ENCODE results near the gene CDH15. TPM values are rescaled to one million over a fixed set of nuclear protein-coding genes. Genes with fewer than 3 reads are reported as not detected.

CDH15 gene
- total and polyA plus RNA-seq, 9 of the 15 experiments (the other 6 are each of a cell fraction or from before 2014, with no cell fraction given) = 0.07 to 0.18 TPM; not detected in 7

DNA sequence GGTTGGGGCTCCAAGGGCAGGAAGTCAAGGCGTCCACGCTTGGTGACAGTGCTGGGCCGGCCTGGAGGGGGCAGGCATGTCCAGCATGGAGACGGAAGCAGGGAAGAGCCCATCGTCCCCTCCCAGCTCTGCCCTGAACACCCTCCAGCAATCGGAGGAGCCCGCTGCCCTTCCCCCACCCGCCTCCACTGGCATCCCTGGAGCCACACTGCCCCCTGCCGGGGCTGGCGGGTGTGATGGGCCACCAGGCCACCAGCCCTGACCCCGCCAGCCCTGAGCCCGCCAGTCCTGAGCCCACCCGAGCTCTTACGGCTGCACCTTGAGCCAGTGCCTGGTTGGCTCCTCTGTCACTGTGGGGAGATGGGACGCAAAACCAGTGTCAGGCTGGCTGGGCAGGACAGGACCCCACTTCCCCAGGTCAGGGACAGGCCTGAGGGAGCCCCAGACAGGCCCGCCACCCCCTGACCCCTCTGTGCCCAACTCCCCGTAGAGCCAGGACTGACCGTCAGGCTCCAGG, 4.1 kb upstream of the CDH15 start (continued):
- TF ChIP-seq ZC3H8 (IDR thresholded peaks at IDR 0.05) (no peak), FOS (IDR thresholded peaks at IDR 0.05; ENCODE audit: extremely low read depth, insufficient read length) (no peak), HDAC2 (IDR thresholded peaks at IDR 0.05) (no peak), STAT5A (IDR thresholded peaks at IDR 0.05; ENCODE audit: borderline replicate concordance, low read length) (no peak), GATAD2B (IDR thresholded peaks at IDR 0.05; ENCODE audit: borderline replicate concordance) (no peak; the same call in 1 of the 2 replicates), TCFL5 (CRISPR knock-in tag; conservative IDR thresholded peaks at IDR 0.05) (no peak), KLF10 (CRISPR knock-in tag; IDR thresholded peaks at IDR 0.05) (no peak), ZNF3 (CRISPR knock-in tag; IDR thresholded peaks at IDR 0.05) (no peak), ZNF121 (CRISPR knock-in tag; conservative IDR thresholded peaks at IDR 0.05) (no peak), NCOR1 (IDR thresholded peaks at IDR 0.05) (no peak), SMARCC2 (IDR thresholded peaks at IDR 0.05; ENCODE audit: low read depth) (no peak), ZNF197 (CRISPR knock-in tag; IDR thresholded peaks at IDR 0.05; ENCODE audit: low read depth) (no peak), RFX1 (IDR thresholded peaks at IDR 0.05) (no peak), ZNF695 (CRISPR knock-in tag; IDR thresholded peaks at IDR 0.05) (no peak)
- TF ChIP-seq, protein P1, sequence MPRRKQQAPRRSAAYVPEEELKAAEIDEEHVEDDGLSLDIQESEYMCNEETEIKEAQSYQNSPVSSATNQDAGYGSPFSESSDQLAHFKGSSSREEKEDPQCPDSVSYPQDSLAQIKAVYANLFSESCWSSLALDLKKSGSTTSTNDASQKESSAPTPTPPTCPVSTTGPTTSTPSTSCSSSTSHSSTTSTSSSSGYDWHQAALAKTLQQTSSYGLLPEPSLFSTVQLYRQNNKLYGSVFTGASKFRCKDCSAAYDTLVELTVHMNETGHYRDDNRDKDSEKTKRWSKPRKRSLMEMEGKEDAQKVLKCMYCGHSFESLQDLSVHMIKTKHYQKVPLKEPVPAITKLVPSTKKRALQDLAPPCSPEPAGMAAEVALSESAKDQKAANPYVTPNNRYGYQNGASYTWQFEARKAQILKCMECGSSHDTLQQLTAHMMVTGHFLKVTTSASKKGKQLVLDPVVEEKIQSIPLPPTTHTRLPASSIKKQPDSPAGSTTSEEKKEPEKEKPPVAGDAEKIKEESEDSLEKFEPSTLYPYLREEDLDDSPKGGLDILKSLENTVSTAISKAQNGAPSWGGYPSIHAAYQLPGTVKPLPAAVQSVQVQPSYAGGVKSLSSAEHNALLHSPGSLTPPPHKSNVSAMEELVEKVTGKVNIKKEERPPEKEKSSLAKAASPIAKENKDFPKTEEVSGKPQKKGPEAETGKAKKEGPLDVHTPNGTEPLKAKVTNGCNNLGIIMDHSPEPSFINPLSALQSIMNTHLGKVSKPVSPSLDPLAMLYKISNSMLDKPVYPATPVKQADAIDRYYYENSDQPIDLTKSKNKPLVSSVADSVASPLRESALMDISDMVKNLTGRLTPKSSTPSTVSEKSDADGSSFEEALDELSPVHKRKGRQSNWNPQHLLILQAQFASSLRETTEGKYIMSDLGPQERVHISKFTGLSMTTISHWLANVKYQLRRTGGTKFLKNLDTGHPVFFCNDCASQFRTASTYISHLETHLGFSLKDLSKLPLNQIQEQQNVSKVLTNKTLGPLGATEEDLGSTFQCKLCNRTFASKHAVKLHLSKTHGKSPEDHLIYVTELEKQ (CRISPR knock-in tag; IDR thresholded peaks at IDR 0.05) = no peak
- TF ChIP-seq, protein P2, sequence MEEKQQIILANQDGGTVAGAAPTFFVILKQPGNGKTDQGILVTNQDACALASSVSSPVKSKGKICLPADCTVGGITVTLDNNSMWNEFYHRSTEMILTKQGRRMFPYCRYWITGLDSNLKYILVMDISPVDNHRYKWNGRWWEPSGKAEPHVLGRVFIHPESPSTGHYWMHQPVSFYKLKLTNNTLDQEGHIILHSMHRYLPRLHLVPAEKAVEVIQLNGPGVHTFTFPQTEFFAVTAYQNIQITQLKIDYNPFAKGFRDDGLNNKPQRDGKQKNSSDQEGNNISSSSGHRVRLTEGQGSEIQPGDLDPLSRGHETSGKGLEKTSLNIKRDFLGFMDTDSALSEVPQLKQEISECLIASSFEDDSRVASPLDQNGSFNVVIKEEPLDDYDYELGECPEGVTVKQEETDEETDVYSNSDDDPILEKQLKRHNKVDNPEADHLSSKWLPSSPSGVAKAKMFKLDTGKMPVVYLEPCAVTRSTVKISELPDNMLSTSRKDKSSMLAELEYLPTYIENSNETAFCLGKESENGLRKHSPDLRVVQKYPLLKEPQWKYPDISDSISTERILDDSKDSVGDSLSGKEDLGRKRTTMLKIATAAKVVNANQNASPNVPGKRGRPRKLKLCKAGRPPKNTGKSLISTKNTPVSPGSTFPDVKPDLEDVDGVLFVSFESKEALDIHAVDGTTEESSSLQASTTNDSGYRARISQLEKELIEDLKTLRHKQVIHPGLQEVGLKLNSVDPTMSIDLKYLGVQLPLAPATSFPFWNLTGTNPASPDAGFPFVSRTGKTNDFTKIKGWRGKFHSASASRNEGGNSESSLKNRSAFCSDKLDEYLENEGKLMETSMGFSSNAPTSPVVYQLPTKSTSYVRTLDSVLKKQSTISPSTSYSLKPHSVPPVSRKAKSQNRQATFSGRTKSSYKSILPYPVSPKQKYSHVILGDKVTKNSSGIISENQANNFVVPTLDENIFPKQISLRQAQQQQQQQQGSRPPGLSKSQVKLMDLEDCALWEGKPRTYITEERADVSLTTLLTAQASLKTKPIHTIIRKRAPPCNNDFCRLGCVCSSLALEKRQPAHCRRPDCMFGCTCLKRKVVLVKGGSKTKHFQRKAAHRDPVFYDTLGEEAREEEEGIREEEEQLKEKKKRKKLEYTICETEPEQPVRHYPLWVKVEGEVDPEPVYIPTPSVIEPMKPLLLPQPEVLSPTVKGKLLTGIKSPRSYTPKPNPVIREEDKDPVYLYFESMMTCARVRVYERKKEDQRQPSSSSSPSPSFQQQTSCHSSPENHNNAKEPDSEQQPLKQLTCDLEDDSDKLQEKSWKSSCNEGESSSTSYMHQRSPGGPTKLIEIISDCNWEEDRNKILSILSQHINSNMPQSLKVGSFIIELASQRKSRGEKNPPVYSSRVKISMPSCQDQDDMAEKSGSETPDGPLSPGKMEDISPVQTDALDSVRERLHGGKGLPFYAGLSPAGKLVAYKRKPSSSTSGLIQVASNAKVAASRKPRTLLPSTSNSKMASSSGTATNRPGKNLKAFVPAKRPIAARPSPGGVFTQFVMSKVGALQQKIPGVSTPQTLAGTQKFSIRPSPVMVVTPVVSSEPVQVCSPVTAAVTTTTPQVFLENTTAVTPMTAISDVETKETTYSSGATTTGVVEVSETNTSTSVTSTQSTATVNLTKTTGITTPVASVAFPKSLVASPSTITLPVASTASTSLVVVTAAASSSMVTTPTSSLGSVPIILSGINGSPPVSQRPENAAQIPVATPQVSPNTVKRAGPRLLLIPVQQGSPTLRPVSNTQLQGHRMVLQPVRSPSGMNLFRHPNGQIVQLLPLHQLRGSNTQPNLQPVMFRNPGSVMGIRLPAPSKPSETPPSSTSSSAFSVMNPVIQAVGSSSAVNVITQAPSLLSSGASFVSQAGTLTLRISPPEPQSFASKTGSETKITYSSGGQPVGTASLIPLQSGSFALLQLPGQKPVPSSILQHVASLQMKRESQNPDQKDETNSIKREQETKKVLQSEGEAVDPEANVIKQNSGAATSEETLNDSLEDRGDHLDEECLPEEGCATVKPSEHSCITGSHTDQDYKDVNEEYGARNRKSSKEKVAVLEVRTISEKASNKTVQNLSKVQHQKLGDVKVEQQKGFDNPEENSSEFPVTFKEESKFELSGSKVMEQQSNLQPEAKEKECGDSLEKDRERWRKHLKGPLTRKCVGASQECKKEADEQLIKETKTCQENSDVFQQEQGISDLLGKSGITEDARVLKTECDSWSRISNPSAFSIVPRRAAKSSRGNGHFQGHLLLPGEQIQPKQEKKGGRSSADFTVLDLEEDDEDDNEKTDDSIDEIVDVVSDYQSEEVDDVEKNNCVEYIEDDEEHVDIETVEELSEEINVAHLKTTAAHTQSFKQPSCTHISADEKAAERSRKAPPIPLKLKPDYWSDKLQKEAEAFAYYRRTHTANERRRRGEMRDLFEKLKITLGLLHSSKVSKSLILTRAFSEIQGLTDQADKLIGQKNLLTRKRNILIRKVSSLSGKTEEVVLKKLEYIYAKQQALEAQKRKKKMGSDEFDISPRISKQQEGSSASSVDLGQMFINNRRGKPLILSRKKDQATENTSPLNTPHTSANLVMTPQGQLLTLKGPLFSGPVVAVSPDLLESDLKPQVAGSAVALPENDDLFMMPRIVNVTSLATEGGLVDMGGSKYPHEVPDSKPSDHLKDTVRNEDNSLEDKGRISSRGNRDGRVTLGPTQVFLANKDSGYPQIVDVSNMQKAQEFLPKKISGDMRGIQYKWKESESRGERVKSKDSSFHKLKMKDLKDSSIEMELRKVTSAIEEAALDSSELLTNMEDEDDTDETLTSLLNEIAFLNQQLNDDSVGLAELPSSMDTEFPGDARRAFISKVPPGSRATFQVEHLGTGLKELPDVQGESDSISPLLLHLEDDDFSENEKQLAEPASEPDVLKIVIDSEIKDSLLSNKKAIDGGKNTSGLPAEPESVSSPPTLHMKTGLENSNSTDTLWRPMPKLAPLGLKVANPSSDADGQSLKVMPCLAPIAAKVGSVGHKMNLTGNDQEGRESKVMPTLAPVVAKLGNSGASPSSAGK (IDR thresholded peaks at IDR 0.05) = no peak

All from K562 (cell line).